MG63 (cell line): Measurements from ENCODE around the gene ARID3B. TPM values are rescaled to one million over a fixed set of nuclear protein-coding genes. Genes with fewer than 3 reads are reported as not detected.
"Not testable (repeated sequence)": the region's sequence is repeated elsewhere in the genome, so short reads cannot be mapped to it uniquely, and the experiment has no call there.

Experiments
- DNase-seq: peaks from one replicate; pipeline ENCODE4 v3.0.0-alpha.2; 2020
- H3K27me3 ChIP-seq: fragments of 250-450 bp; sonication (Bioruptor Pico); 2 replicates; pipeline ENCODE4 v1.5.1; 2020; ENCODE audit warnings: mild to moderate bottlenecking, moderate library complexity
- H3K36me3 ChIP-seq: fragments of 250-450 bp; sonication (Bioruptor Pico); 2 replicates; pipeline ENCODE4 v1.5.1; 2020; ENCODE audit warnings: mild to moderate bottlenecking, moderate library complexity
- H3K4me3 ChIP-seq: fragments of 250-450 bp; sonication (Bioruptor Pico); 2 replicates; pipeline ENCODE4 v1.5.1; 2020; ENCODE audit warnings: mild to moderate bottlenecking, moderate library complexity
- H3K9me3 ChIP-seq: fragments of 250-450 bp; sonication (Bioruptor Pico); 2 replicates; pipeline ENCODE4 v1.5.1; 2020; ENCODE audit warnings: mild to moderate bottlenecking, moderate library complexity
- total RNA-seq: library from RNA; depleted of rRNA; stranded (reverse); fragments of >200 nt; shearing (Covaris generic); gene quantifications from 2 replicates; pipeline ENCODE4 v1.2.3, GENCODE V29; 2014; ENCODE audit warnings: low replicate concordance

Gene ARID3B
- total RNA-seq, 1 experiment from 2014 or later: 1.3 TPM

DNA sequence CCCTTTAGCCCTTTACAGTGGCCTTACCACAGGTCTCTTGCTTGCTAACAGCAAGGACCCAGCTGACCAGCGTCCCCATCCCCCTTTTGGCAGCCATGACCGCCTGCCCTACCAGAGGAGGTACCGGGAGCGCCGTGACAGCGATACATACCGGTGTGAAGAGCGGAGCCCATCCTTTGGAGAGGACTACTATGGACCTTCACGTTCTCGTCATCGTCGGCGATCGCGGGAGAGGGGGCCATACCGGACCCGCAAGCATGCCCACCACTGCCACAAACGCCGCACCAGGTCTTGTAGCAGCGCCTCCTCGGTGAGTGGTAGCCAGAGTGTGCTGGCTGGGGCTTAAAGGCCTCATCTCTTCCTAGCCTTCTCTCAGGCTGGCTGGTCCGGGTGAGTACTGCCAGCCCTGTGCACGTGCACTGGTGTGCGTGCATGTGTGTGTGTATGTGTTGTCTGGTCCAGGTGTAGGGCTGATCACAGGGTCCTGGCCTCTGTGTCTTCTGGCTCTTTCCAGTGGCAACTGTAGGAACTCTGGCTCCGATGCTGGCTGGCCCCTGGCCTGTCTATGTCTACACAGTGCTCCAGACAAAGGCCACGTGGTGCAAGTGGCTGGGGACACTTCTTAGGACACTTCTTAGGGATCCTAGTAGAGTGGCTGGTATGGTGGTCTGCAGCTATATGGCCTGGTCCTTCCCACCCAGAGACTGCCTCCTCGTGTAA lies 79.1 kb downstream of the ARID3B start:
- H3K9me3 ChIP-seq: no peaks in the 10 kb centered on the region
- H3K4me3 ChIP-seq: no peak overlapping the region
- no peaks in the 10 kb centered on the region for H3K27me3 ChIP-seq
- no peak for DNase-seq
- H3K36me3 ChIP-seq: peaks cover 86% of the 10 kb centered on the region

DNA sequence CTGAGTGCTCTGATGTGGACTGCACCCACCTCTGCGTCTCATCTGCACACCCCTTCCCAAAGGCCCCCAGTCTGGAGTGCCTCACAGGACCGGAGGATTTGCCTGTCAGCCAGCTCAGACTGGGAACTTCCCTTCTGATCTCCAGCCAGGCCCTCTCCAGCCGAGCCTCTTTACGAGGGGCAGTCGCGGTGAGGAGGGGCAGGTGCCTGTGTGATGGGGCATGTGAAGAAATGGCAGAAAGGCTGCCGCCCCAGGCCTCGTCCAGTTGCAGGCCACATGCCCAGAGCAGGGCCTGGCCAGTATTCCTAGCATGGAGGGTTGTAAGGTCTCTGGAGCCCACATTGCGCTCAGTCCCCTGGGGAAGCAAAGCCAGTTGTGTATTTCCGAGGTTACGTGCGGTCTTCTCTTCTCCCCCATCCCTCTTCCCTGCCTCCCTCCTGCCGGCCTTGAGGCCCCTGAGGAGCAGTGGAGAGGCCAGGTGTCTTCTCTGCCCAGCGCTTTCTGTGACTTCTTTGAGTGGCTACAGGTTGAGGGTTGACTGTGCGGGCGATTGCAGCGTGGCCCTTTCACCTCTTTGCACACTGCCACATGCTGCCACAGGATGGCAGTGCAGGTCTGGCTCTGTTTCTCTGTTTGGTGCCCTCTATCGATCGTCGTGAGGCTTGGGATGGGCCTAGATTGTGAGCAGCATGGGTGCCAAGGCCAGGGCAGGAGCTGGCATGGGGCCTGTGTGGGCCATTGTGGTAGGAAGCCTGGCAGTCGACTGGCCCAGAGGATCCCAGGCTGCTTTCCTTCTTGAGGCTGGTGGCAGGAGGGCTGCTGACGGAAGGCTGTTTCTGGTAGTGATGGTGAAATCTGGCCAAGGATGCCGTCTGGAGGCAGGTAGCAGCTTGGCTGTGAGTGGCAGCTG lies 79.9 kb downstream of the ARID3B start:
- DNase-seq: peak; percentile 81
- Histone ChIP-seq H3K36me3 (peaks cover 93% of the 10 kb centered on the region), H3K4me3 (no peak overlapping the region), H3K27me3 (no peaks in the 10 kb centered on the region), H3K9me3 (no peaks in the 10 kb centered on the region)

DNA sequence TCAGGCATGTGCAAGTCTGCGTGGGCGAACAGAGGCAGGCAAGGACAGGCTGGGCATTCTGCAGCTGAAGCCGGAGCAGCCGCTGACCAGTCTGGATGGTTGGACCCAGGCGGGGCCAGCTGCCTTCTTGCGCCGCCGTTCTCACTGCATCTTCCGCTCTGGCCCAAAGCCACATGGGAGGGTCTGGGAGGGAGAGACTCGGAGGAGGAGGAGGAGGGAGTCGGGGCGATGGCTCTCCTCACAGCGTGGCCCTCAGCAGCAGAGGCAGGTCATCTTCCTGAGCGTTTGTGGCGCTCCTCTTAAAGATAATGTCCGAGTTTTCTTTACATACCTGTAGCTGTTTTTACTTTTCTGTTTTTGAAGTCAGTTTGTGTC lies 80.5 kb downstream of the ARID3B start:
- Histone ChIP-seq H3K4me3 (no peak overlapping the region), H3K9me3 (no peaks in the 10 kb centered on the region), H3K27me3 (no peaks in the 10 kb centered on the region), H3K36me3 (peaks cover 93% of the 10 kb centered on the region)
- DNase-seq: no peak

DNA sequence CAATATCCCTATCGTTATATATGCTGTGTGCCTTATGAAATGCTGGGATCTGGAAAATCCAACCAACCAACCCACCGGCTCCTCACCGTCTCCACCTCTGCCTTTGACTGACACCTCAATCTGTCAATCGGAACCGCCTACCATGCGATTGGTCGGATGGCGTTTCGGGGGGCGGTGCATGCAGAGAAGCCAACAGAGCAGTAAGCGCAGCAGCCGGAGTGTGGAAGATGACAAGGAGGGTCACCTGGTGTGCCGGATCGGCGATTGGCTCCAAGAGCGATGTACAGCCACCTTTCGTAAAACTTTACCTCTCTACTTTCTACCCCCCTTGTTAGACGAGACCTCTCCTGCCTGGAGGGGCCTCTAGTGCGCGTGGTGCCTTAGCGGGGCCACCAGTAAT lies 80.9 kb downstream of the ARID3B start:
- H3K36me3 ChIP-seq: peaks cover 93% of the 10 kb centered on the region
- no peaks in the 10 kb centered on the region for H3K27me3 ChIP-seq
- H3K4me3 ChIP-seq: no peak overlapping the region
- no peaks in the 10 kb centered on the region for H3K9me3 ChIP-seq
- no peak for DNase-seq

DNA sequence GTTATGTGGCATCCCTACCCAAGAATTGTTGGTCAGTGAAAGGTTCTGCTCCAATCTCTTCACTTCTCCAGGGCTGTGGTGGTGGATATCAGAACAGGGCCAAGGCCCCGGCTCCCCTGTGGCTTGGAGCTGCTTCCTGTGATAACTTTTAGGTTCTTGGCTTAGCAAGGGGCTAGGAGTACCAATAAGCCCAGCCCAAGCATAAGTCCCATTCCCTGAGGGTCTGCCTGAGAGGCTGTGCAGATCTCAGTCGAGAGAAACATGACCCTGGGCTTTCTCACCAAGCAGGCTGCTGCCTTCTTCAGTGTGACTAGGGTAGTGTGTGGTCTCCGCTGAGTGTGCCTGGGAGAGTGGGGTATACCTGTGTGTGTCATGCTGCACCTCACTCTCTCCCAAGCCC lies 81.7 kb downstream of the ARID3B start:
- Histone ChIP-seq H3K4me3 (no peak overlapping the region), H3K9me3 (no peaks in the 10 kb centered on the region), H3K36me3 (peaks cover 93% of the 10 kb centered on the region), H3K27me3 (no peaks in the 10 kb centered on the region)
- DNase-seq: no peak

DNA sequence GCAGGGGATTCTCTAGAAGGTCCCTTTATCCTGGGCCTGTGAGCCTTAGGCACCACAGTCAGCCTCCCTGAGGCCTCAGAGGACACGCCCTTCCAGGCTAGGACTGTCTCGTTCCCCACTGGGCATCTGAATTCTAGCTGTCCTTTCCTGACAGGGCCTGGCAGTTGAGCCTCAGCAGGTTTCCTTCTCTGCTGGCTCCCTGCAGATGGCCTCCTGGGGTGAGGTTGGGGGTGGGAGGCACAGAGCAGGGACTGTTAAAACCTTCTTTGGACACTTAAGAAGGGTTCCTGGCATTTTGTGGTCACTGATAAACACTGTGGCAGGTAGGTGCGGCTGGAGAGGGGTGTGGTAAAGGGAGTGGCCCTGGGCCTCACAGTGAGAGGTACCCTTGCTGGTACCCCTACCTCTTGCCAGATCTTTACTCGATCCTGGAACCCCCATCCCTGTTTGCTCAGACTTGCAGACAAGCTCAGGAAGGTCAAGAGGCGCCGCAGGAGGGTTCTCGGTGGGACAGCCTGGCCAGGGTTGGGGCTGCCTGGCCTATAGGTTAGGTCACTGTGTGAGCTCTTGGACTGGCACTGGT lies 83.1 kb downstream of the ARID3B start:
- Histone ChIP-seq H3K9me3 (no peaks in the 10 kb centered on the region), H3K4me3 (no peak overlapping the region), H3K27me3 (no peaks in the 10 kb centered on the region), H3K36me3 (peaks cover 98% of the 10 kb centered on the region)
- DNase-seq: no peak

DNA sequence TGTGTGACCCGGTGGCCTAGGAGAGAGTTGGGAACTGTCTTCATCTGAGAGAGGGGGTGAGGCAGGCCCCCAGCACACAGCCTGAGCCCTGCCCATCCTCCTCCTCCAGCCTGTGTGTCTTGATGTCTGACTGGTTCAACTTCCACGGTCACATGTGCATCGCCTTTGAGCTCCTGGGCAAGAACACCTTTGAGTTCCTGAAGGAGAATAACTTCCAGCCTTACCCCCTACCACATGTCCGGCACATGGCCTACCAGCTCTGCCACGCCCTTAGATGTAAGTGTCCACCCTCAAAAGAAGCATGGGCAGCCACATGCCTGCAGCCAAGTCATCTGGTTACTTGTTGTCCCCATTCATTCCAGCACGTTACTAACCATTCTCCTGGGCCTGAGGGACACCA lies 84.7 kb downstream of the ARID3B start:
- H3K4me3 ChIP-seq: no peak overlapping the region
- DNase-seq: no peak
- no peaks in the 10 kb centered on the region for H3K27me3 ChIP-seq
- H3K9me3 ChIP-seq: no peaks in the 10 kb centered on the region
- H3K36me3 ChIP-seq: peaks cover 95% of the 10 kb centered on the region

DNA sequence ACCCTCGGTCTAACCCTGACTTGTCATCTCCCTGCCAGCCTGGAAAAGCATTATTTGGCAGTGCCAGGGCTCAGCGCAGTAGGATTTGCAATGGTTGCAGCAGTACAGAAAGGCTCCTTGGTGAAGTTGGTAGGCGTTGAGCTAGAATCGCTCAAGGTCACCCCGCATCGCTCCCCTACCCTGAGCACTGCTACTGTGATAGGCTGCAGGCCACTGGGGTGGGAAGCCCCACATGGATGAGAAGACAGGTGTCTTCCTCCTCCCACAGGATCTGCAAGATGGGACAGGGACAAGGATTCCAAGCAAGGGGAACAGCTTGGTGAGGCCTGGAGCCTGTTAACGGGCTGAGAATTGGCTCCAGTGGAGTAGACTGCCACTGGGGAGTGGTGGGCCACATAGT lies 85.3 kb downstream of the ARID3B start:
- DNase-seq: no peak
- Histone ChIP-seq H3K4me3 (no peak overlapping the region), H3K36me3 (peaks cover 95% of the 10 kb centered on the region), H3K9me3 (no peaks in the 10 kb centered on the region), H3K27me3 (no peaks in the 10 kb centered on the region)

DNA sequence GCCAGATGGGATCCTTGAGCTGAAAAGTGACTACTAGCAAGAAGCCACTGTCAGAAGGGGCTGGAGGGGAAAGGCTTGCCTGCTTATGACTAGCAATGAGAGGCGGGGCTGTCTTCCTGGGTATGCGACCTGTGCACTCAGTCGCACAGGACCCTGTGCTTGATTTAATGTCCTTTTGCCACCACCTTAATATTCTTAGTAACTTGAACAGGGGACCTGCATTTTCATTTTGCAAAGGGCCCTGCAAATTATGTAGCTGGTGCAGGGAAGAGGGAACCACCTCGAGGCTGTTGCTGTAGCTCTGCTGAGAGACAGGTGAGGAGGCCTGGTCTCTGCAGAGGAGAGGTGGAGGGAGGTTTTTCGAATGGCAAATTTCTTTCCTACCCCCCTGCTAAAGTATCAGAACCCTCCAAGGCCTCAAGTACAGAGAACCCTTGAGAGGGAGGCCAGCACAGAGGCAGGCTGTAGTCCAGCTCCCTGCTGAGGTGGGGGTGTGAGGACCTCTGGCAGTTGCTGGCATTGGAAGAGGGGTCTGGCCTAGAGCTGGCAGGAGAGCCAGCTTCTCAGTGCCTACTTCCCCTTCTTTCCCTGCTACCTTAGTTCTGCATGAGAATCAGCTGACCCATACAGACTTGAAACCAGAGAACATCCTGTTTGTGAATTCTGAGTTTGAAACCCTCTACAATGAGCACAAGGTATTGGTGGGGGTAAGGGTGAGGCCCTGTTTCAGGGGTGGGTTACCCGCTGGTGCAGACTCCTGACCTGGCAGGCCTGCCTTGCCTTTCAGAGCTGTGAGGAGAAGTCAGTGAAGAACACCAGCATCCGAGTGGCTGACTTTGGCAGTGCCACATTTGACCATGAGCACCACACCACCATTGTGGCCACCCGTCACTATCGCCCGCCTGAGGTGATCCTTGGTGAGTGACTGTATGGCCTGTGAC lies 86.0 kb downstream of the ARID3B start:
- H3K36me3 ChIP-seq: peaks cover 95% of the 10 kb centered on the region

DNA sequence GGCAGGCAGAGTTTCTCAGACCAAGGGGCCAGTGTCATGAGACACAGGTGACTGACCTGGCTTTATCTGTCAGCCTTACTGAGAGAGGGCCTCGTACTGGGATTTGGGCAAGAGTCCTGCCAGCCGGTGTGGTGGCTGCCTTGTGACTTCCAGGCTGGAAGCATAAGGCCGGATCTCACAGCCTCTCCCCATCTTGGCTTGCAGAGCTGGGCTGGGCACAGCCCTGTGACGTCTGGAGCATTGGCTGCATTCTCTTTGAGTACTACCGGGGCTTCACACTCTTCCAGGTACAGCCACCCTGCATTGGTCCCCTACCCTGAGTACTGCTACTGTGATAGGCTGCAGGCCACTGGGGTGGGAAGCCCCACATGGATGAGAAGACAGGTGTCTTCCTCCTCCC lies 86.7 kb downstream of the ARID3B start:
- Histone ChIP-seq H3K9me3 (no peaks in the 10 kb centered on the region), H3K36me3 (peaks cover 95% of the 10 kb centered on the region), H3K27me3 (no peaks in the 10 kb centered on the region), H3K4me3 (no peak overlapping the region)
- no peak for DNase-seq

More for the DNA sequence above, 86.0 kb downstream of the ARID3B start:
- DNase-seq: no peak
- Histone ChIP-seq H3K4me3 (no peak overlapping the region), H3K9me3 (no peaks in the 10 kb centered on the region), H3K27me3 (no peaks in the 10 kb centered on the region)

DNA sequence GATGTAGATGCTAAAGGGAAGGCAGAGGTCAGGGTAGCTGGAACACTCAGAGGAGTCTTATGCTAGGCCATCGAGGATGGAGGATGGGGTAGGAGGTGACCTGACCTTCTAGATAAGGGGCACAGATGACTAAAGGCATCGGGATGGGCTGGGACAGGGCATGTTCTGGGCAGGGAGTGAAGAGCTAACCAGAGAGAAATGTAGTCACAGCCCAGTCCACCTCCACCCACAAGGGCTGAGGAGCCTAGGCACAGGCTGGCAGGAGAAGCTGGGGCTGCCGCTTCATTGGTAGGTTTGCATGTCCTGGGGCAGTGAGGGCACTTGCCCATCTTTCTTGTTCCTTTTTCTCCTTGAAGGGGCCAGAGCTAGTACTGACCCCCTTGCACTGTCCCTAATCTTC lies 87.2 kb downstream of the ARID3B start:
- Histone ChIP-seq H3K27me3 (no peaks in the 10 kb centered on the region), H3K36me3 (peaks cover 95% of the 10 kb centered on the region)

DNA sequence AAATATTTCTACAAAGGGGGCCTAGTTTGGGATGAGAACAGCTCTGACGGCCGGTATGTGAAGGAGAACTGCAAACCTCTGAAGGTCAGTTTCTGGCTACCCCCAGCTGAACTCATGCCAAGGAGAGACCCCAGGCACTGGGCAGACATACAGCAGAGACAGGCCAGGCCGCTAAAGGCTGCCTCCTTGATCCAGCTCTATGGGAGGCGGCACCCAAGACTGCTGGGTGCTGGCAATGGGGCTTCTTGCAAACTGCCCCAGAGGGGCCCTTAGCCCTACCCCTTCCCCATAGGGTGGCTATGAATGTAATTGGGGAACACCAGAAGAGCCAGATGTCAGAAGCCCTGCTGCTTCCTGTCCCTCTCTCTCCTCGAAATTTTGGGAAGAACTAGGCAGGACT lies 87.9 kb downstream of the ARID3B start:
- H3K27me3 ChIP-seq: no peaks in the 10 kb centered on the region
- DNase-seq: no peak
- H3K4me3 ChIP-seq: no peak overlapping the region
- peaks cover 93% of the 10 kb centered on the region for H3K36me3 ChIP-seq
- no peaks in the 10 kb centered on the region for H3K9me3 ChIP-seq

More for the DNA sequence above, 87.2 kb downstream of the ARID3B start:
- DNase-seq: no peak
- no peaks in the 10 kb centered on the region for H3K9me3 ChIP-seq
- no peak overlapping the region for H3K4me3 ChIP-seq

DNA sequence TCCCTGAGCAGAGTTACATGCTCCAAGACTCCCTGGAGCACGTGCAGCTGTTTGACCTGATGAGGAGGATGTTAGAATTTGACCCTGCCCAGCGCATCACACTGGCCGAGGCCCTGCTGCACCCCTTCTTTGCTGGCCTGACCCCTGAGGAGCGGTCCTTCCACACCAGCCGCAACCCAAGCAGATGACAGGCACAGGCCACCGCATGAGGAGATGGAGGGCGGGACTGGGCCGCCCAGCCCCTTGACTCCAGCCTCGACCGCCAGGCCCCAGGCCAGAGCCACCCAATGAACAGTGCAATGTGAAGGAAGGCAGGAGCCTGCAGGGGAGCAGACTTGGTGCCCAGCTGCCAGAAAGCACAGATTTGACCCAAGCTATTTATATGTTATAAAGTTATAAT lies 88.7 kb downstream of the ARID3B start:
- H3K36me3 ChIP-seq: peaks cover 93% of the 10 kb centered on the region
- H3K9me3 ChIP-seq, H3K27me3 ChIP-seq, DNase-seq, H3K4me3 ChIP-seq: not testable (repeated sequence)

DNA sequence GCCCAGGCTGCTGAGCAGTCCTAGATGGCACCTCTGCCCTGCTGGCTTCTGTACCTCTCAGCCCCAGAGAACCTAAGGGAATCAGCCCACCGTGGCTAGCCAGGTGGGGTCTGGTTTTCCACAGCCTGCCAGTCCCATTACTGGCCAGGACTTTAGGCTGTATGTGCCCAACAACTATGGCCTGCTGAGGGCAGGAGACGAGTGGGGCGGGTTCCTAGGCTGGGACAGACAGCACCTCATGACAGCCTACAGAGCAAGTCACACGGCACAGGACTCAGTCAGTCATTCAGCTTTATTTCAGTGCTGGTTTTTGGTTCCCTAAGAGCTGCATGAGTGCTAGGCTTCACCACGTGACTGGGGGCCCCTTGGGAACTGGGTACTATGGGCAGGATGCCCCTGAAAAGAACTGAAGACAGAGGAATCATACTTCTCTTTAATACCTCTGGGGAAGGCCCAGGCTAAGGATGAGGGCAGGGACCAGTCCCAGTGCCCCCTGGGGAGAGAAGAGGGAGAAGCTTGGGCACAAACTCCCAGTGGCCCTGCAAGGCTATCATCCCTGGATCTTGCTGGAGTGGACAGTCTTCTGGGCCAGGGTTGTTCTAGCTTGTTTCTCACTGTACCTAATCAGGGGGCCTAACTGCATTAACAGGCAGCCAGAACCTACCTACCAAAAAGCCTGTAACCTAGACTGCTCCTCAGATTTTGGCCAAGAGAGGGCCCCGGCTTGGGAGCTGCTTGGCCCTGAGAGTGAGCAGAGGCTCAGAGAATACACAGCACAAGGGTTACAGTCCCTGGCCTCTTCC lies 89.5 kb downstream of the ARID3B start:
- Histone ChIP-seq H3K4me3 (no peak overlapping the region), H3K36me3 (peaks cover 93% of the 10 kb centered on the region), H3K9me3 (no peaks in the 10 kb centered on the region), H3K27me3 (no peaks in the 10 kb centered on the region)
- no peak for DNase-seq

DNA sequence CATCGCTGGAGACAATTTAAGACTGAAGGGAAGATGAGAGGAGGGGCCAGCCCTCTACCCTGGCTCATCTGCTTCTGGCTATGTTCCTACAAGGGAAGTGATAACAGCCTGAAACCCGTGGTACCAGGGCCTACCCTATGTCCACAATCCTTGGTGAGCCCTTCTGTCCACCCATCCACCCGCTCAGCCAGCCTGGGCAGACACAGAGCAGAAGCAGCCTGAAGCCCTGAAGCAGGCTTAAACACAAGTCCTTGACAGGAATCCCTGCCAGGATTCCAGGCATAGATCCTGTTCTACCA lies 90.0 kb downstream of the ARID3B start:
- no peak overlapping the region for H3K4me3 ChIP-seq
- DNase-seq: no peak
- H3K9me3 ChIP-seq: no peaks in the 10 kb centered on the region
- no peaks in the 10 kb centered on the region for H3K27me3 ChIP-seq
- peaks cover 93% of the 10 kb centered on the region for H3K36me3 ChIP-seq

DNA sequence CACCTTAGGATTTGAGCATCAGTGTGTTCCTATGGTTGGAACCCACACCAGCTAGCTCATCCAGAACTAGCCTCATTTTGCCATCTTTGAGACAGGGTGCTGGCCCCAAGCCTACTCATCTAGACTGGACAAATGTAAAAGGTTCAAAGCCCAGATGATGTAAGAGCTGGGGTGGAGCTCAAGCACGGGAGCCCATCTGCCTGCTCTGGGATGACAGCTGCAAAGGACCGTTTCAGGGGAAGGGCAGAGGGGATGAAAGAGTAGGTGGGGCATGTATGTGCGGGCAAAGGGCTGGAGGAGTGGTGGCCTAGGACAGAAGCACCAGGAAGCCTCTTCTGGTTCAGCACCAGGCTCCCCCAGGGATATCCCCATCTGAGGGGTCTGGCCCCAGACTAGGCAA lies 90.4 kb downstream of the ARID3B start:
- no peaks in the 10 kb centered on the region for H3K9me3 ChIP-seq
- no peaks in the 10 kb centered on the region for H3K27me3 ChIP-seq
- H3K4me3 ChIP-seq: no peak overlapping the region
- DNase-seq: no peak
- H3K36me3 ChIP-seq: peaks cover 91% of the 10 kb centered on the region
